ENCODE data around the gene NEGR1.
"Not testable (repeated sequence)": the region's sequence is repeated elsewhere in the genome, so short reads cannot be mapped to it uniquely, and the experiment has no call there.

NEGR1 gene
- total RNA-seq = 0 reads per million in 3 experiments

DNA sequence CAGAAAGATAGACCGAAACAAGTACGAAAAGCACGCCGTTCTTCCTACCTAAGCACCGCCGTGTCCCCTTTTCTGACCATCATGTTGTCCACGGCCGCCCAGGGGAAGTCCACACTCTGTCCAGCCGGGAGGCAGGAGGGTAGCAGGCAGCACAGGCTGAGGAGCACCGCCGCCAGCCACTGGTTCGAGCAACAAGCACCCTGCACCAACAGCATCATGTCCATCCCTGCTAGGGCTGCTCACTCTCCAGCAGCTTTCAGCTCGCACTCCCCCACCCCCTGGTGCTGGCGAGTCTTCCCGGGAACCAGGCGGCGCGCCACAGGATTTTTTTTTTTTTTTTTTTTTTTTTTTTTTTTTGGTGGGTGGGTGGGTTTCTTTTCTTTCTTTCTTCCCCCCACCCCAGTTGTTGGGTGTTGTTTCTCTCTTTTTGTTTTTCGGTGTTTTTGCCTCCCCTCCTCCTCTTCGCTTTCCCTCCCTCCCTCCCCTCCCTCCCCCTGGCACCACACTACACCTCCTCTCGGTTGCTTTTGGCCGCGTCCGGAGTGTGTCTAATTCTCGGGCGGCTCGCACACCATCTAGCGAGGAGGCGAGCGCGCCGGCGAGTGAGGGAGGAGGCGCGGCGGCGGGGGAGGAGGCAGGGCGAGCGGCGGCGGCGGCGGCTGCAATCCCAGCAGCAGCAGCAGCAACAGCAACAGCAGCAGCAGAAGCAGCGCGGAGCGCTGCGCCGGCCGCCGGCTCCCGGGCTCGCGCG is at the start of gene NEGR1:
TSS of gene NEGR1 (minus strand) at position 269 of the 751 bp plus-strand sequence.
- DNase-seq = peak; percentile 49

- no peak for DNase-seq
These were observed 44.2 kb upstream of the NEGR1 start for GRCh38 chr1:72326494-72326893.

GRCh38 chr1:72324451-72324850 is 42.1 kb upstream of the NEGR1 start:
- DNase-seq = no peak

GRCh38 chr1:72322910-72323309 is 40.6 kb upstream of the NEGR1 start:
- no peak for DNase-seq

DNA sequence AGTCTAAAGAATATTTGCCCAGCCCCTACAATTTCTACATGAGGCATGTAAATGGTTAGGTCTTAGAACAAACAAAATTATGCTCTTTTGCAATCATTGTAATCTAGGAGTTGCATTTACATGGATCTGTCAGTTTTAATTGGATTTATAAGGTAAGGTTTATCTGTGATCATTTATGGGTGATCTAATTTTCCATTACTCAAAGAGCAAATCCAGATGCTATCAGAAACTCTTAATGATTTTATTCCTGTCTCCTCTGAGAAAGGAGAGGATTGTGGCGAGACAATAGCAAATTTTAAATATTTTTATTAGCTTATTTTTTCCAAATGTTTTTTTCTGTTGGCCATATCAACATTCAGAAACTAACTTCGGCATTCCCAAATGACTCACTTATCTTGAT is 14.2 kb upstream of the NEGR1 start:
- no peak for DNase-seq

DNA sequence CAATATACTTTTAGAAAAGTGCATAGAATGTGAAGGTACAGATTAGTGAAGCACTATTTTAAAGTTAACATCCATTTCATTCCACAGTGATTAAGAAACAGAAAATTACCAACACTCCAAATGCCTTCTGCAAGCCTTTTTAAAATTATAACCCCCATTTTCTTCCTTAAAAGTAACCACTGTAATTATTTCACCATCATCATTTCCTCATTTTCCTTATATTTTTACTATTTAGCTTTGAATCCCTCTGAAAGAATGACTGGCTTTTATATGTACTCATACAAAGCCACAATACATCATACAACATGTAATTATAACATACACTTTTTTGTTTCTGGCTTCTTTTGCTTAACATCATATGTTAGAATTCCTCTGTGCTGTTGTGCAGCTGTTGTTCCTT is 6.5 kb upstream of the NEGR1 start:
- DNase-seq = no peak

DNA sequence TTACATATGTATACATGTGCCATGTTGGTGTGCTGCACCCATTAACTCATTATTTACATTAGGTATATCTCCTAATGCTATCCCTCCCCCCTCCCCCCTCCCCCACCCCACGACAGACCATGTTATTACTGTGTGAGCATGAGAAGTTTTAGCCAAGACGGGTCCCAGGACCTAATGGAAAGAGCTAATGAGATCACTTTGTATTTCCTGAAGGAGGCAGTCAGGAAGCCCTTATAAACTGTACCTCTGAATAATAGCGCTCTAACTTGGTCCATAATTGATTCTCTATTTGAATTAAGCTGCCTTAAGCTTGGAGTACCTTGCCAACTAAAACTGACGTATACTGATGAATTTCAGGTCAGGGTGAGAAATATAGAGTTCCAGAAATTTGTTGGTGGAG is 4.1 kb upstream of the NEGR1 start:
- no peak for DNase-seq

DNA sequence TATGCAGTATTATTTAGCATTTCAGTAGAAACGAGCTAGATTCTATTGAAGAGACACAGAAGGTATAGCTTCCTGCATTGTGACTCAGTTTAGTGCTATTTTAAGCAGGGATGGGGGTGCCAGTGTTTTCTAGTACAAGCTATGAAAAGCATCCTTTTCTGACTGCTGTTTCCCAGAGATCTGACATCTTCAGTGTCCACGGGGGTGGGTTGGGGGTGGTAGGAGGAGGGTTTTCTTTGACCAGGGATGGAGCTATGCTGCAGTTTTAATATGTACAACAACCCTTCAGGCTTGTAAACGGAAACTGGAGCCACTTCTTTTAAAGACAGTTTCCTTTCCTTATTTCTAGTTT is 2.7 kb upstream of the NEGR1 start:
- no peak for DNase-seq

DNA sequence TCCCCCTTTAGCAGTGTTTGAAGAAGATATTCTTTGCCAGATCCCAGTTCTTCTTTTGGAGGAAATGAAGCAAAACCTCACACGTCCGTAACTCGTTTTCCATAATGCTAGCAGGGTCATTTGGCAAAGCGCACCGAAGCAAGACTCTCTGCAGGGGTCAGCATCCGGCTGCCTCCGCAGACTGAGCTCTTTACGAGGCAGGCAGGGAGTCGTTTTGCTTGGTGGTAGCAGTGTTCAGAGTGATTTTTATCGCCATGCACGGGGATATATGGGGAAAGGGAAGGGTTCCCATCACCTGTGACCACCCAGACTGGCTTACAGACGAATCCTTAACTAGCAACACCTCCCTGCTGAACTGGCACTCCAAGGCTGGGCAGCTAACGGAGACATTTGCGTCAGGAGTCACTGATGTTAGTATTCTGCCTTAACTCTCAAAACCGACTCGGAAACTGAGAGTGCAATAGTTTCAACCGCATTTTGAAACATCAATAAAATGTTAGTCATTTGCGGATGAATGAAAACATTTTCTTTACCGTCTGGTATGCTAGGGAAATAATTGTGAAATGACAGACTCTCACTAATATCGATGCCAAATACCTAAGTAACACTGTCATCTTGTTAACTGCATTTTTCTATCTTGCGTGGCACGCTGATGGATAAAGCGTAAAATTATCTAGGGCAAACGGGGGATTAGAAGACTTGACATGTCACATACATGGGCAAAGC is 2.2 kb upstream of the NEGR1 start:
- no peak for DNase-seq

DNA sequence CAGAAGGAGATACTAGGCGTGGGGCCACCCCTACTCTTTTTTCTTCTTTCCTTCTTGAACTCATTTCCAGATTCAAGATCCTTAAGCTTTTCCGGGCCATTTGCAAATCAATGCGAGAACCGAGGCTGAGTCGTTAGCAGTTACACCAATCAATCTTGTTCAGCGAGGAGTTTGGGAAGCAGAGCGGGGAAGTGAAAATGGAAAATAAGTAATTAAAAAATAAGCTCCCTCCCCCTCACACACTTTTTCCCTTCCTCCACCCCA is 1.7 kb upstream of the NEGR1 start:
- no peak for DNase-seq

DNA sequence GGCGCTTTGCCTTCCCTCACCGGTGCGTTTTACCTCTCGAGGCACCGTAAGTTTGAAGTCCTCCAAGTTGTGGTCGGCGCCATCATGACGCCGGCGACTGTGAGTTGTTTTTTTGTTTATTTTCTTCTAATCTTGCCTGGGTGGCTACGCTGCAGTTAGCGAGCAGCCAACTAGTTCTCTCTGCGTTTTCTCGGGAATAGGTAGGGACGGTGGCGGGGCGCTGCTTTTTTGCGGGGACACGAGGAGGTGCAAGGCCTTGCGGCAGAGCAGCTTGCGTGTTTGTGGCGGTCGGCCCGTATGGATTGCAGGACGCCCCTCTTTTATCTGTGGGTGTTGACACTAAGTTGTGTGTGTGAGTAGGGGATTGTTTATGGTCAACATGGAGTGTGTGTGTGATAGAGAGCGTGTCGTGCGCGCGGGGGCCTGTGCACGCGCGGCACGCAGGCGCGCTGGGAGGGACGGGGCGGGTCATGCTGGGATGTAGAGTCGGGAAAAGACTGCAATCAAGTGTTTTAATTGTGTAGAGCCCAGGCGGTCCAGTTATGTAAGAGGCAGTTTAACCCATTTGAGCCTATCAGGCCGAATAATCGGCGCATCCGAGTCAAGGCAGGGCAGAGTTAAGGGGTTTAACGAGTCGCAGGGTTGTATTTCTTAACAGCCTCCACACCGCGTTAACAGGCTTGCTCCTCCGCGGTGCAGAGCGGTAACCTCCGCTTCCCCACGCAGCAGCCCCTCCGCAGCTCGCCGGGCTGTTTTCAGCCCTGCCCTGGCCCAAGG is 1.2 kb upstream of the NEGR1 start:
- DNase-seq = peak; percentile 2

- peak; percentile 7 for DNase-seq
These were observed 625 bp upstream of the NEGR1 start for GRCh38 chr1:72283022-72283306.

- no peak for DNase-seq
These were observed 585 bp downstream of the NEGR1 start for GRCh38 chr1:72281637-72282270.

GRCh38 chr1:72281144-72281543 is 1.2 kb downstream of the NEGR1 start:
- no peak for DNase-seq

DNA sequence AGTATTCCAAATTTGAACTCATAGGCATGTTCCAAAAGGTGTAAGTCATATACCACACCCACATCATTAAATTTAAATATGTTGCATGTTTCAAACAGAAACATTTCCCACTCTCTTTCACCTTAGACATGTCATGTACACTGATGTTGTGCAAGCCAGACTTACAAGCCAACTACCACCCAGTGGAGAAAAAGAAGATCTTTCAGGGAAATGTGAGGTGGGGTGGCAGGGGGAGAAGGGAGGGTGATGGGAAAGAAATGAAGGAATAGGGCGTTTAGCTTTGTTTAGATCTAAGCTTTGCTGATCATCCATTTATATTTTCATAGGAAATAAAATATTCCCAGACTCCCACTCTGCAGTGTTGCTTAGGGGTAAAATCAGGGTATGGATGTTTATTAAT is 1.6 kb downstream of the NEGR1 start:
- DNase-seq = no peak

DNA sequence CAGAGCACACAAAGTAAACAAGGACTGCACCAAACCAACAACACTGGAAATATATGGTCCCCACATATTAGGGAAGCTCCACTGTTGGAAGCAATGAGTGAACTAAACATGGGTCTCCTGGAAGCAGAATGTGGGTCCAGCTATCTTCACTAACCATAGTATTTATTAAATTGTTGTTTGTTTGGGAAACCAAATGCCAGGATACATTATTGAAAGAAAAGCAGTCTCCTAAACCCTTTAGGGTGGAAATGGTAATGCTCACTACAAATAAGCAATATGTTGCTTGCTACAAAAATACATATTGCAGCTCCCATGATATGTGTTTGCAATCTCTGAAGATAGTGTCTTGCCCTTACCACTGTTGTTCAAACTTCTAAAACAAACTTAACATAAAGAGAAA is 2.2 kb downstream of the NEGR1 start:
- DNase-seq = no peak

DNA sequence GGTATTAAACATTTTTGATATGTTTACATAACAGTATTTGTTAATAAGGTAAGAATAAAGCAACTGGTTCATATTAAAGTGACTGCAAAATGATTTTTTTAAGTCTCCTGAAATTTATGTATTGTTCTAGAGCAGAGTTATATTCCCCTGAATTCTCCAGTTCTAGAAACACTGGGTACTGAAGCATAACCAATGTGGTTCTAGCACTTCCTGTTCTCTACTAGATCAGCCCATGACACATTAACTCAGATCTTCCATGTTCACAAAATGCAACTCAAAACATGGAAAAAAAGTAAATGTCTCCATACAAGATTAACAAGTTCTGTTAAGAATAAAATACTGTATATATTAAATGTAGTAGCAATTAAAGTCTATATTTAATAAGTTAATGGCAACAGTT is 3.9 kb downstream of the NEGR1 start:
- DNase-seq = no peak

- no peak for DNase-seq
These were observed 10.7 kb downstream of the NEGR1 start for GRCh38 chr1:72271555-72272085.

- no peak for DNase-seq
These were observed 19.6 kb downstream of the NEGR1 start for GRCh38 chr1:72262735-72263134.

GRCh38 chr1:72253132-72253531 is 29.2 kb downstream of the NEGR1 start:
- DNase-seq = no peak

GRCh38 chr1:72241397-72241796 is 40.9 kb downstream of the NEGR1 start:
- DNase-seq = no peak

GRCh38 chr1:72235931-72236330 is 46.4 kb downstream of the NEGR1 start:
- DNase-seq = not testable (repeated sequence)

DNA sequence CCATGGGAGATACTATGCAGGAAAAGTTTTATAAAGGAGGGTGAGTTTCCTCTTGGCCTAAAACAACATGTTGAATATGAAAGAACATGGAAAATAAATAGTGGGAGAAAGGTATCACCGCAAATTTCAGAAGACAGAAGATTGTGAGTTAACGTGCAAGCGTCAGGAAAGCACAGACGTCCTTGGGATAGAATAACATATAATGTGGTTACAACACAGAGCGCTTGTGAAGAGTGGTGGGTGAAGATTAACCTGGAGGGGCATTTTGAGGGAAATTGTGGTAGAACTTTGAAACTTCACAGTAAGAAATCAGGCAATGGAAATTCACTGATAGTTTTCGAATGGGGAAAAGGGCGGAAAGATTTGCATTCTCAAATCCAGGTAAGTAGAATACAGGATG is 47.3 kb downstream of the NEGR1 start:
- no peak for DNase-seq

- DNase-seq = no peak
These were observed 51.6 kb downstream of the NEGR1 start for GRCh38 chr1:72230746-72231145.
